ENCODE data around the gene DOCK8.

- TF ChIP-seq, protein P1, sequence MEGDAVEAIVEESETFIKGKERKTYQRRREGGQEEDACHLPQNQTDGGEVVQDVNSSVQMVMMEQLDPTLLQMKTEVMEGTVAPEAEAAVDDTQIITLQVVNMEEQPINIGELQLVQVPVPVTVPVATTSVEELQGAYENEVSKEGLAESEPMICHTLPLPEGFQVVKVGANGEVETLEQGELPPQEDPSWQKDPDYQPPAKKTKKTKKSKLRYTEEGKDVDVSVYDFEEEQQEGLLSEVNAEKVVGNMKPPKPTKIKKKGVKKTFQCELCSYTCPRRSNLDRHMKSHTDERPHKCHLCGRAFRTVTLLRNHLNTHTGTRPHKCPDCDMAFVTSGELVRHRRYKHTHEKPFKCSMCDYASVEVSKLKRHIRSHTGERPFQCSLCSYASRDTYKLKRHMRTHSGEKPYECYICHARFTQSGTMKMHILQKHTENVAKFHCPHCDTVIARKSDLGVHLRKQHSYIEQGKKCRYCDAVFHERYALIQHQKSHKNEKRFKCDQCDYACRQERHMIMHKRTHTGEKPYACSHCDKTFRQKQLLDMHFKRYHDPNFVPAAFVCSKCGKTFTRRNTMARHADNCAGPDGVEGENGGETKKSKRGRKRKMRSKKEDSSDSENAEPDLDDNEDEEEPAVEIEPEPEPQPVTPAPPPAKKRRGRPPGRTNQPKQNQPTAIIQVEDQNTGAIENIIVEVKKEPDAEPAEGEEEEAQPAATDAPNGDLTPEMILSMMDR (conservative IDR thresholded peaks at IDR 0.05; ENCODE audit: low read length) = no peak
- no peak for TF ChIP-seq EZH2phosphoT487 (IDR thresholded peaks at IDR 0.05; ENCODE audit: borderline replicate concordance, low read depth, low read length)
Observed at GRCh38 chr9:511861-512260, 297.2 kb downstream of the DOCK8 start.
